Activated naive CD8-positive, alpha-beta T cell treated with anti-CD3 and anti-CD28 coated beads, Interleukin-2, amount 50 U/mL, for 16 hours (primary cell): ENCODE data around the gene DCXR.

Experiments
- DNase-seq: peaks from one replicate; pipeline ENCODE4 v3.0.0-alpha.2; 2020; ENCODE audit warnings: low read depth, low spot score

The DCXR gene

DNA sequence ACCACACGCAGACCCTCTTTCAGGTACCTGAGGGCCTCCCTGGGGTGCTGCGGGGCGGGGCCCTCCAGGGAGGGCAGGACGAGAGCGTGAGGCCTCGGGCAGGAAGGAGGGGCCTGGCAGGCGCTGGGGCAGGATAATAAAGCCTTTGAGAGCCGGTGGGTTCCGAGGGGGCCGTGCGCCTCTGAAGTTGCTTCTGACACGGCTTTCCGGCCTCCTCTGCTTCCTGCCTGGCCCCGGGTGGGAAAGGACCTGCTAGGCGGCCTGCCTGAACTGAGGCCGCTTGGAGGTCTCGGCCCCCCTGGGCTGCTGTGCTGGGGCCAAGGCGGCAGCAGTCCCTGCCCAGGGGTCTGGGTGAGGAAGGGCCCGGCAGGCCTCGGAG, 25.2 kb downstream of the DCXR start:
- DNase-seq = no peak

DNA sequence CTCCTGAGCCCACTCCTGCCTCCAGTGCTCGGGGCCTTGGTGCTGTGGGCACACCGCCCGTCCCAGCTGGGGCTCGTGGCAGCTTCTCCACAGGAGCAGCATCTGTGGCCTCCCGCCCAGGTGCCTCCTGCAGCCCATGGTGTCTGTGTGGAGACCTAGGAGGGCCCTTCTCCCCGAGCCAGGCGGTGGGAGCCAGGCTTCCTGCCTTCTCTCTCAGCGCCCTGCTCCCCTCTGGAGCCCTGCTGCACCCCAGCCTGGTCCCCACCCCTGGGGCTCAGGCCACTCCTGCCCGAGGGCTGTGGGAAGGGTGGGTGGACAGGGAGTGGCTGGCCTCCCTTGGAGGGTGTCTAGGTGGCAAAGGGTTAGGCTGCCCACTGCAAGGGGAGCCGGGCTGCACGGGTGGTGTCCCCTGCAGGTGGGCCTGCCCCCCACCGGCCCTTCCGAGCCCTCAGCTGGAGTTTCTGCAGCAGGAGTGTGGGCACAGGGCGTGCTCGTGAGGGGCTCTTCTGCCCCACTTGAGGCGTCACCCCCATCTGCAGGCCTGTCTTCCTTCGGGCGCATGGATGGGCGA, 25.8 kb downstream of the DCXR start:
- DNase-seq = no peak

DNA sequence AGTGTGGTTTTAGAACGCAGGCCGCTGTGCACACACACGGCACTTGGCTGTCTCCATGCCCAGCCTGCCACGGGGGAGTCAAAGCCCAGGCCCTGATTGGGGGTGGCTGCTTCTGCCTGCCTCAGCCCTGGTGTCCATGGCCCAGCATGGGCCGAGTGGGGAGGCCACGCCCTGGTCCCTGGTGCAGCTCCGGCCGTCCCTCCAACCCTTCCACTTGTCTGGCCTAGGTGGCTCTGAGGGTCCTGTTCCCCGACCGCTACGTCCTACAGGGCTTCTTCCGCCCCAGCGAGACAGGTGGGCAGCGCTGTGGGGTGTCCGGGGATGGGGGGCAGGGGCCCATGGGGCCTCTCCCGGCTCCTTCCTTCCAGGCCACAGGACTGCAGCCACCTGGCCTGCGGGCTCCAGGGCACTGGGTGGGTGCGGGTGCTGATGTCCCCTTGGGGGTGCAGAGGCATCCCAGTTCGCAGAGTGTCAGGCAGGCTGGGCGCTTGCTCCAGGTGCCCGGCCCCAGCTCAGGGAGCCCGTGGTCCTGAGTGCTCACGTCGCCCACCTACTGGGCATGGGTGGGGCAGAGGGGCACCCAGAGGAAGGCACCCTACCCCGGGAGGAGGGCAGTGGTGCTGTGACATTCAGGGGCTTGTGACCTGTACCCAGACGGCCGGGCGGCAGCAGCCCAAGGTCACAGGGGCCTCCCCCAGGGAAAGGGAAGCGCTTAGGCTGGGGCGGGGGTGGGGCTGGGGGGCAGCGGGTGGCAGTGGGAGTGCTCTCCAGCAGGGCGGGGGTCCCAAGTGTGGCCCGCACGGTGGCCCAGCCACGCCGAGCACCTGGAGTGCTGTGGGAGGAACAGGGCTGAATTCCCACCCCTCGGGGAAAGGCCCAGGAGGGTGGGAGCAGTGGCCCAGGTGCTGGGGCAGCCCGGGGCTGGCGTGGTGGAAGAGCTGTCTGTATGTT, 26.6 kb downstream of the DCXR start:
- DNase-seq = no peak

DNA sequence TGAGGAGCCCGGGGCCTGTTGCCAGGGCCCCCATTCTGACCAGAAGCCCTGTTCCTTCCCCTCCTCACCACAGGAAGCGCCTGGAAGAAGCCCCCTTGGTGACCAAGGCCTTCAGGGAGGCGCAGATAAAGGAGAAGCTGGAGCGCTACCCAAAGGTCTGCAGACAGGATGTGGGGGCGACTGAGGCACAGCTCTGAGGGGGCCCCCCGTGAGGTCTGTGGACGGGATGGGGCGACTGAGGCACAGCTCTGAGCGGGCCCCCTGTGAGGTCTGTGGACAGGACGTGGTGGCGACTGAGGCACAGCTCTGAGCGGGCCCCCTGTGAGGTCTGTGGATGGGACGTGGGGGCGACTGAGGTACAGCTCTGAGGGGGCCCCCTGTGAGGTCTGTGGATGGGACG, 28.1 kb downstream of the DCXR start:
- DNase-seq = no peak

DNA sequence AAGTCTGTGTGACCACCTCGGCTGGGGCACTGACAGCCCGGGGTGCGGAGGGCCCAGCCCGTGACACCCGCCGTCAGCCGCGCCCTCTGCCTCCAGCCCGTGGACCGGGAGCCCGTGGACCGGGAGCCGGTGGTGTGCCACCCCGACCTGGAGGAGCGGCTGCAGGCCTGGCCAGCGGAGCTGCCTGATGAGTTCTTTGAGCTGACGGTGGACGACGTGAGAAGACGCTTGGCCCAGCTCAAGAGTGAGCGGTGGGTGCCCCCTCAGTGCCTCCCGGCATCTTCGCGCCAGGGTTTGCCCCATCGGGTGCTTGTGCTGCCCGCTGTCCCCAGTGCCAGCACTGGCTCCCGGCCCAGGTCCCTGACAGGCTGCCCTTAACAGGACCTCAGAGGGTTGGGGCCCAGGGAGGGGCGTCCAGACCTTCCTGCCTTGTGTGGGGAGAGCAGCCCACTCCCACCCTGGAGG, 28.5 kb downstream of the DCXR start:
- DNase-seq = no peak

DNA sequence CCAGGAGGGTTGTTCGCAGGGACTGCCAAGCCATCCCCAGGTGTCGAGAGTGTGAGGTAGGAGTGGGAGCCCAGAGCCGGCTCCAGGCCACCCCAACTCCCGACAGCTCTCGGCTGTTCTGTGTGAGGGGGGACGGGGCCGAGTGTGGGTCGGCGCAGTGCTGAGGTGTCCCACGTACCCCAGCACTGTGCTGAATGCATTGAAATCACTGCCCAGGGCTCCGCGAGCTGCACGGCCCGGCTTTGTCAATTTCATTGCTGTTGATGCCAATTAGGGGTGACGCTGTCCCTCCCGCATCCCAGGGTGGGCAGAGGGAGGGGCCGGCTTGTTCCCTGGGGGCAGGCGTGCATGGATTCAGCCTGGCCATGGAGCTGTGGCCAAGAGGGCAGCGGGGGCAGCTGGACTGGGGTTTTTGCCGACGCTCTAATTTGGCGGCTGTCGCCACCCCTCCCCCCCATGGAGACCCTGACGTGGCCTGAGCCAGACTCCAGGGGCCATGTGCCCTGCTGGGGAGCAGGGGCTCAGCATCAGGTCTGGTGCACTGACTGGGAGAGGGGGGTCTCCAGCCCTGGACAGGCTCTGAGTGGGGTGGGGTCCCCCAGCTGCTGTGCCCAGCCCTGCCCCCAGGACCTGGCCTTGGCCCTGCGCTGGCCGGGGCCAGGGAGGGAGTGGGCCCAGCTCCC, 29.1 kb downstream of the DCXR start:
- no peak for DNase-seq

DNA sequence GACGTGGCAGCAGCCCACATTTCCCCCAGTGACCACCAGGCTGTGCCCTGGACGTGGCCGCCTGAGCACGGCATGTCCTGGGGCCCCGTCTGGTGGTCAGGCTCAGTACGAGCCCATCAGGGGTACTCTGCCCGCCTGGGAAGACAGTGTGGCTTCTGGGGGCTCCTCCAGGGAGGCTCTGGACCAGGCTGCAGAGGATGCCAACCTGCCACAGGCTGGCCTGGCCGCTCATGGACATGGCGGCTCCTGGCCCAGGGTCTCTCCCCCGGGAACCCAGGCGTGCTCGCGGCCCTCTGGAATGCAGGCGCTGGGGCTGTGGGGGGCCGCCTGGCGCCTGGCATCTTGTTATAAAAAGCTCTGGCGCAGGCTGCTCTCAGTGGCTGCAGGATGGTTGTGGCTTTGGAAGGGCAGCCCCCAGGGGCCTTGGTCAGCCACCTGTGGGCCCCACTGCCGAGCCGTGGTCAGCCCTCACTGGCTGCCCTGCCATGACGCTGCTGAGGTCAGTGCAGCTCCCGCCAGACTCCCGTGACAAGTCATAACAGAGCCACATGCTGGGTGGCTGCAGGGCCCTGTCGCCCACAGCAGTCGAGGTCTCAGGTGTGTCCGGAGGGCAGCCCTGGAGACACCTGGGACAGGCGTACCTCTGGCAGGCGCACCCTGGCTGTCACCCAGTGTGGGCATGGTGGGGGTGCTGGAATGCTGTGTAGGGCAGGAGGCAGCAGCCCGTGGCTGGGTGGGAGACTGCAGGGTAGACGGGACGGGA, 29.8 kb downstream of the DCXR start:
- no peak for DNase-seq

DNA sequence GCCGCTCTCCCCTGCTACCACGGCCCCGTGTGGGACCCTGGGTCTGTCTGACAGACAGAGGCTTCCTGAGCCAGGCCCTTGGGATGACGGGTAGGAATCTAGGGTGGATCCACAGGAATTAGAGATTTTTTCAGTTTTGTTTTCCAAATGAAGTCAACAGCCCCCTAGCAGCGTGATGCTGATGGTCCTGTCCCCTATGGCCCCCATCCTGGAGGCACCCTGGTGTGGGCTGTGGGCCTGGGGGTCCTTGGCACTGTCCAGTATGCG, 30.3 kb downstream of the DCXR start:
- no peak for DNase-seq

DNA sequence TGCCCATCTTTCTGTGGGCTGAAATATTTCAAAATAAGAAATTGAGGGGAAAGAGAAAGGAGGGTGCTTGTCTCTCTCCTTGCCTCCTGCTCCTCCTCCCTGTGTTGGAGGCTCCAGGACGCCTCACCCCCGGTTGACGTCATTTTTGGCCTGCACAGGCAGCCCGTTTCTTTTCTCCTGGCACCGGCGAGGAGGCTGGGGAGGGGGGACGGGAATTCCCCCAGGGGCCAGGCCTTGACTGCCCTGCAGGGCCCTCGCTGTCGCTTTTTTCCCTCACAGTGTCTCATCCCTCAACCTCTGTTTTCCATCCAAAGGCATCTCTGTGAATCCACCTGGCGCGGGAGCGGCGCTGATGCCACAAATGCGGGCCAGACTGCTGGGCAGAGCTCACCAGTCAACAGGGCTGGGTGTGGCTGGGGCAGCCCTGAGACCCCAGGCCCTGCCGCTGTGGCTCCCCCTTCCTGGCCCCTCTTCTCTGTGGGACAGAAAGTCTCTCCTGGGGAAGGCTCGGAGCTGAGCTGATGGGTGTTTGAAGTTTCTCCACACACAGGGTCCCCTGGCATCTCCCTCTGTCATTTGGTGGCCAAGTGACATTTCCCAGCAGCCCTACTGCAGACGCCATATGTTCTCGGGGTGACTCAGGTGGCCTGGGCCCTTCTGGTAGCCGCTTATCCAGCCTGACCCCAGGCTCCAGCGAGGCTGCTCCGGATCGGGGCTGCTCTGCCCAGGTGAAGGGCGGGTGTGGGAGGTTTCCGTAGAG, 30.8 kb downstream of the DCXR start:
- DNase-seq = no peak

DNA sequence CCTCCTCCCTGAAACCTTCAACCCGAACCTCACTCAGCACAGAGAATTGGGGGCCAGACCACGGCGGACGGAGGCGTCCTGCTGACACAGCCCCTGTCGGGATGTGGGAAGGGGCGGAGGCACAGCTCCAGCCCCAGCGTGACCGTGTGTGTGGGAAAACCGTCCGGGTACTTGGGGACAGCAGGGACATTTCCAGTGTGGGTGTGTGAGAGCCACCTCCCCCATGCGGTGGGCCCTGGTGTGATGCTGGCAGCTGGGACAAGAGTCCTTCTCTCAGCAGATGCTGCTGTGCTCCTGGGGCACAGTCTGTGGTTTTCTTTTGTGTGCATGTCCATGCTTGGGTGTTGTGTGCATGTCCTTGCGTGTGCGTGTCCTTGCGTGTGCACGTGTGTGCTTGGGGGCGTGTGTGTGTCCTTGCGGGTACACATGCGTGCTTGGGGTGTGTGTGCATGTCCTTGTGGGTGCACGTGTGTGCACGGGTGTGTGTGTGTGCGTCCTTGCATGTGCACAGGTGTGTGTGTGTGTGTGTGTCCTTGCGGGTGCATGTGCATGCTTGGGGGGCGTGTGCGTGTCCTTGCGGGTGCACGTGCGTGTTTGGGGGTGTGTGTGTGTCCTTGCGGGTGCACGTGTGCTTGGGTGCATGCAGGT, 31.7 kb downstream of the DCXR start:
- no peak for DNase-seq

DNA sequence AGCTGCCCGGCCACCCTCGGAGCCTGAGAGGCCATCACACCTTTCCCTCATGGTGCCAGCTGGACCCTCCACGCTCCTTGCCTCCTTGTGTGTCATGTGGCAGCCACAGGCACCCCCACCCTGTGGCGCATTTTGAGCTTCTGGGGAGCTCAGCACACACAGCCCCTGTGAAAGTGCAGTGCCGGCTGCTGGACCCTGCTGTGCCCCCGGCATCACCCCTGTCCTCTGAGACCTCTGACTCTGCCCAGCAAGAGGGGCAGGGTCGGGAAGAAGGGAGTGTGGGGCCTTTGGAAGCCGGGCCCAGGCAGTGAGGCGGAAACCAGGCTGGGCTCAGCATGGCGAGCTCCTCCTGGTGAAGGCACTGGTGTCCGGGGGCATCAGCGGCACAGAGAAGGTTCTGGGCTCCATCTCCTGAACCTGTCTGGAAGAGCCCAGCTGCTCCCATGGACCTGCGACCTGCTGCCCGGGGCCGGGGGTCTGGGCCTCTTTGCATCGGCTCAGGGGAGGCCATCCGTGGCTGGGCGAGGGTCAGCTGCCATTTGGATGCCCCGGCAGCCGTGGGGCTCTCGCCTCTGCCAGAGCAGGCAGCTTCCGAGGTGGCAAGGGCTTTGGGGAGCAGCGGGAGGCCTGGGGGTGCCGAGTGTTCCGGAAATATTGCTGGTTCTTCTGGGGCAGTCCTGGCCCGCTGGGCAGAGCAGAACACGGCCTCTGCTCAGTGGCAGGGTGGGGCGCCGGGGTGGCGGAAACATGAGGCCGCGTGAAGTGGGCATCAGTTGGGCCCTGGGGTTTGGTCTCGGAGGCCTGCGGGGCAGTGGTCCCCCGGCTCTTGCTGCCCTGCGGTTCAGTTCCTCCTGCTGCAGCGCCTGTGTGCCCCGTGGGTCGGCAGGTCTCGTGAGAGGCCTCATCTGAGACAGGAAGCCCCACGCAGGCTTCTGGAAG, 32.7 kb downstream of the DCXR start:
- no peak for DNase-seq

DNA sequence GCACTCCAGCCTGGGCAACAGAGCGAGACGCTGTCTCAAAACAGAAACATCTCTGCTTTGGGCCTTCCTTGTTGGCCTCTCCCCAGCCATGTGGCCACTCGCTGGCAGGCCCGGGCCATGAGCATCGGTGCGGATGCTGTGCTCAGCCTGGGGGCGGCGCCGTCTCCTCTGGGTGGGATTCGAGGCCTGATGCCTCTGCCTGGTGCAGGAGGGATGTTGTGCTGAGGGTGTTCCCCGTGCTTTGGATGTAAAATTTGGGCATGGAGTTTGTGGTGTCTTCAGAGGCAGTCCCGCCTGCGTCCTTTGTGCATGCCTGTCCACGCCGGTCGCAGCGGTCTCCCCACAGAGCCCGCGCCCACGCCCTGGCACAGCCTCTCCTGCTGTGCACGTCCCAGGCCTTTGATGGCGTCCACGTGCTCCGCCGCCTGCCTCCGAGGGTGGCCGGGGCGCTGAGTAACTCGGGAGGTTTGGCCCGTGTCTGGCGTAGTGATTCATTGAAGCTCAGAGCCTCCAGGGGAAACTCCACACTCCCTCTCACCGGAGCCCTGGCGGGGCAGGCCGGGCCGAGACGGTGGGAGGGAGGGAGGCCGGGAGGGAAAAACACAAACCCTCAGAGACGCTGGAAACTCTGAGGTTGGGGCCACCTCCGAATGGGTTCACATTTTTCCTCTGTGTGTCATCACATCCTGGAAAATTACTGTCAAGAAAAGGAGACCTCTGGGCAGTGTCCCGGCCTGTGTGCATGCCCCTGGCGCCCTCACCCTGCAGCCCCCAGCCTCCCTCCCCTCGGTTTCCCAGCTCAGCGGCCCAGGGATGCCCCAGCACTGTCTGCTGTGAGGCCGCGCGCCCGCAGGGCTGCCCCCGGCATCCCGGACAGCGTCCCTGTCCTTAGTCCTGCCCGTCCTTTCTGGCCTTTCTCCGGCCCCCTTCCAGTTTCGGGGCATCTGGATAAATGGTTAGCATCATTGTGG, 33.8 kb downstream of the DCXR start:
- no peak for DNase-seq

DNA sequence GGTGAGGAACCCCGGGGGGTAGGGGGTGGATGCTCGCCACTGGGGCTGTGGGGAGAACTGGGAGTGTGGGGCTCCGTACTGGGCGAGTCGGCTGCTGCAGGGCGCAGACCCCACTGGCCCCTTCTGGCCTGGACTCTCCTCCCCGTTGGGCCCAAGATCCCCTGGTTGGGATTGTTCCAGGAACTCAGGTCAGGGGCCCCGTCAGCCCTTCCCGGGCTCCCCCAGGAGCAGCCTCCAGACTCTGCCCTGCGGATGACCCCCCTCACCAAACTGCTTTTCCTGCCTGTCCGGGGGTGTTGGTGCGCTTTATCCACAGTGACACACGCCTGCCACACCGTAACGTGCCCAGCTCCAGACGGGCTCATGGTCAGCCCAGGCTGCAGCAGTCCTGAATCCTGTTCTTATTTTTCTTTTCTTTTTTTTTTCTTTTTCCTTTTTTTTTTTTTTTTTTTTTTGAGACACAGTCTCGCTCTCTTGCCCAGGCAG, 35.9 kb downstream of the DCXR start:
- DNase-seq = no peak

DNA sequence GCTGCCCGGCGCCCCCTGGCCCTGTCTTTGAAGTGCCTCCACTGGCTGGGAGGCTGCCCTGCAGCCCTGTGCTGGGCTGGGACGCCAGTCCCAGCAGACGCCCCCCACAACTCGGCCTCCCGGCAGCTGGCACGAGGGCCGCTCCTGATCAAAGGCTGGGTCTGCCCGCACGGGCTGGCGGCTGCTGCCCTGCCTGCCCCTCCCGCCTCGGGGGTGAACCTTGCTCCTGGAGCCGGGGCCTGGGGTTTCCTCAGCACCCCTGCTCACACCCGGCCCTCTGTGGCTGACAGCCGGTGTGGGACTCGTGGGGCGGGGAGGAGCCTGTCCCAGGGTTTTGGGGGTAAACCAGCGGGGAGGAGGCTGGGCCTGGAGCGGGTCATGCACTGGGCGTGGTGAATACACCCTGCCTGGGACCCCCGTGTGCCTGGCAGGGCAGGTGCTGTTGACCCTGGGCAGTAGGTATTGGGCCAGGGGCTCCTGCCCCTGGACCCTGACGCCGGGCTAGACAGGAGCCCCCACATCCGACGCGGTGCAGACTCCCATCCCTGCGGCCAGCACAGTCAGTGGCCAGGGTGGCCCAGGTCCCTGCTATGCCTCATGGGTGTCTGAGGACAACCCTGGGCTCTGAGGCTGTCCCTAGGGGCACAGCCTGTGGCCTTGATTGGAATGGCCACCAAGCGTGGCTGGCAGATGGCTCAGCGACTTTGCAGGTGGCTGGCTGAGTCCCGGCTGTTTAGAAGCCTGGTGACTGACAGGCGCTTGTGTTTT, 36.5 kb downstream of the DCXR start:
- no peak for DNase-seq

DNA sequence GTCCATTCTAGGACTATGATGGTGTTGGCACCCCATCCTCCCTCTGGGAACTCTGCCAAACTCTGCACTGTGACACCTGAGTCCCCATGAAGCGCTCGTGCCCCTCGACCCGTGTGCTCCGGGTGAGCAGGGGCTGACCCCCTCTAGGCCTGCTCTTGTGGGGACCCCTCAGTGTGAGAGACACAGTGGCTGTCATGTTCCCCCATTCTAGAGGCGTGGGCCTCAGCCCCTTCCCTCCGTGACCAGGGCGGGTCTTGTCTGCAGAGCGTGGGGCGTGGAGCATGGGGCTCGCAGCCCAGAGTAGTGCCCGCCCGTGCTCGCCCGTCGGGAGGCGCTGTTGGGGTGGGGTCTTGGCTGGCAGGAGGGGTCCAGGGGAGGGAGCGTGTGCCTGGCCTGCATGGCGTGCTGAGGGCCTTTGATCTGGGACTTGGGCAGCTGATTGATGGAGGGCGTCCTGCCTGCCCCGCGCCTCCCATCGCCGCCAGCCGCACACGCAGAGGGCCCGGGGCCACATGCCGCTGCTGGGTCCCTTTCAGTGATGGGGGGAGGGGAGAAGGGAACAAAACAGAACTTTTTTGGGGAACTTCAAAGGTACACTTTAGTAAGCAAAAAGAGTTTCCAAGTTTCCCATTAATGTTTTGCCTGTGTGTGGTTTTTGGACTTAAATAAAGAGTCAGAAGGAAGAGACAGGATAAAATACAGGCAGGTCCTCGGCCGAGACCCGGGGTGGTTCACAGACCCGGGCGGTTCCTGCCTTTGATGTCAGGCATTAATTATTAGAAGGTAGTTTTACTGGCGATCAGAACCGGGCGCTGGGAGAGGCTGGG, 37.3 kb downstream of the DCXR start:
- no peak for DNase-seq

DNA sequence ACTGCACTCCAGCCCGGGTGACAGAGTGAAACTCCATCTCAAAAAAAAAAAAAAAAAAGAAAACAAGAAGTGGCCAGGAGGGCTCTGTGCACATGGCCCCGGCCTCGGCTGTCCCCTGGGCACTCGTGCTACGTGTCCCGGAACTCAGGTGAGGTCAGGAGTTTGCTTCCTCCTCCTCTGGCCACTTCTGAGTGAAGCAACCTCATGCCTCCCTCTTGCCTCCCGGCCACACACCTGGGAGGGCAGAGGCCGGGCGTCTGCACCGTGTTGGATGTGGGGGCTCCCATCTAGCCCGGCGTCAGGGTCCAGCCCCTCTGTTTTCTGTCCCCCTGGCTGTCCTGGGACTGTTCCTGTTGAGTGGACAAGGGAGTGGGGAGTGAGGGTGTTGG, 37.9 kb downstream of the DCXR start:
- DNase-seq = no peak
